ENCODE measurements around the gene TBX2. TPM values are rescaled to one million over a fixed set of nuclear protein-coding genes. Genes with fewer than 3 reads are reported as not detected.

Gene TBX2
- total and polyA plus RNA-seq, 9 of the 15 experiments (the other 6 are each of a cell fraction or from before 2014, with no cell fraction given): 0.18 TPM; not detected in 8

DNA sequence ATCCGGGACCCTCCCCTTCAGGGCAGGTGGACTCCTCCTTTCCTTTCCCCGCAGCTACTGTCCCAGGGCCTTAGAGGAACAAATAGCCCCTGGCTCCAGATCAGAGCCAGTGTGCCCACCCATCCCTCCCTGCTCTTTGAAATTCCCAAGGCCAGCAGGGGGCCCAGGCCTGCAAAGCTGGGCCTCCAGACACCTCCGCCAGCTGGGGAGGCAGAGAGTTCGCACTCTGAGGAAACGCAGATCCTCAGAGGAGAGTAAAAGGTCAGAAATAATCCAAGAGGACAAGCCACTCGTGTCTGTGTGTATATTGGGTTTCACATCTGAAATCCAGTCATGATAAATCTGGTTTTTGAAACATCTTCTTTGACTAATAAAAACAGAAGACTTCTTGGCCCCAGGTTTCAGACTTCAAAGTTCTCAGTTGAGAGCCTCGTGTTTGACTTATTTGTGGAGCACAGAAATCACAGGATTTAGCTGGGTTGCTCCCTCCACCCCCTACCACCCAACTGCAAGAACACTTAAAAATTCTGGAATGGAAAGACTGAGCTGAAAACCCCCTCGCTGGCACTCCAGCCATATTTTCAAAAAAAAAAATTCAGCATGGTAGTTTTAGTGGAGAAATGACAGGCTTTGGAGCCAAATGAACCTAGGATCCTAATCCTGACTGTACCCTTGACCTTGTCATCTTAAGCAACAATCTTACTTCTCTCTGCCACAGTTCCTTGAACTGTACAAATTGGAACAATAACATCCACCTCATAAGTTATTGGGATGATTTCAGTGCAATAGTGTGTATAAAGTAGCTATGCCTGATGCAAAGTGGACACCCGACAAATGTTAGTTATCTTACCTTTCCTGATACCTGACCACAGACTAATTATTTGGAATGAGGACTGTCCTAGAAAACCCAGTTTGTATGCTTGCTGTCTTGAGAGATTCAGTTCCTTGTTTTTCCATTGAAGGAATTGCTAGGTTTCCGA is 44.5 kb upstream of the TBX2 start:
- Histone ChIP-seq H3K9me3 (replicated peaks; ENCODE audit: control insufficient read depth, insufficient read depth, low read depth, low read length) (no peaks in the 10 kb centered on the region), H3K79me2 (ENCODE audit: control insufficient read depth, insufficient read depth, low read length) (no peaks in the 10 kb centered on the region), H3K27me3 (ENCODE audit: control insufficient read depth in 2 of 2, insufficient read depth in 2 of 2, low read length in 2 of 2) (peaks cover 12 to 51% of the 10 kb centered on the region in 2 experiments; a peak in 4 of 5 replicates), H2AFZ (ENCODE audit: low read depth, low read length) (no peak overlapping the region), H3K9ac (ENCODE audit: insufficient read depth in 1 of 2, low read depth in 2 of 2, low read length in 2 of 2) (no peak overlapping the region), H3K9me1 (ENCODE audit: control insufficient read depth, insufficient read depth, low read length) (no peaks in the 10 kb centered on the region), H3K4me2 (ENCODE audit: insufficient read depth, low read length) (no peak overlapping the region), H3K27ac (ENCODE audit: extremely low read depth, low read depth, low read length) (no peak overlapping the region), H4K20me1 (replicated peaks; ENCODE audit: control insufficient read depth, insufficient read depth, low read length) (0 out of 2 replicates have a peak, but pooled peaks cover 5% of the 10 kb centered on the region), H3K4me1 (replicated peaks in 1 of 2; ENCODE audit: control insufficient read depth in 2 of 2, insufficient read depth in 2 of 2, low read length in 2 of 2) (no peaks in the 10 kb centered on the region), H3K36me3 (ENCODE audit: control insufficient read depth, insufficient read depth, low read length) (no peaks in the 10 kb centered on the region), H3K4me3 (no peak overlapping the region)
- ATAC-seq: no peak
- intact Hi-C loops (cut with micrococcal nuclease): loop anchor here (5.0 kb wide), 1 partner anchor 353 kb away; no protein-coding TSS in a partner anchor
- BruUV-seq (replicated peaks): no TSS peak
- ChIA-PET POLR2A (interaction anchor here (0.6 to 1.2 kb wide), 3 partner anchors 11 to 467 kb away, joined by 3 read pairs; no protein-coding TSS in a partner anchor), CTCF (ENCODE audit: low intra/inter-chr PET ratio) (no interaction called here)
- WGBS (ENCODE audit: insufficient coverage, low coverage, missing lambda C conversion rate): under 1% methylated on average over 8 of the region's 10 CpGs
- FAIRE-seq: no peak
- DNase-seq (ENCODE audit: extremely low read depth in 1 of 4, low spot score in 3 of 4): no peak
- in situ Hi-C loops (cut with MboI): no loop called here
- TF ChIP-seq, protein P1, sequence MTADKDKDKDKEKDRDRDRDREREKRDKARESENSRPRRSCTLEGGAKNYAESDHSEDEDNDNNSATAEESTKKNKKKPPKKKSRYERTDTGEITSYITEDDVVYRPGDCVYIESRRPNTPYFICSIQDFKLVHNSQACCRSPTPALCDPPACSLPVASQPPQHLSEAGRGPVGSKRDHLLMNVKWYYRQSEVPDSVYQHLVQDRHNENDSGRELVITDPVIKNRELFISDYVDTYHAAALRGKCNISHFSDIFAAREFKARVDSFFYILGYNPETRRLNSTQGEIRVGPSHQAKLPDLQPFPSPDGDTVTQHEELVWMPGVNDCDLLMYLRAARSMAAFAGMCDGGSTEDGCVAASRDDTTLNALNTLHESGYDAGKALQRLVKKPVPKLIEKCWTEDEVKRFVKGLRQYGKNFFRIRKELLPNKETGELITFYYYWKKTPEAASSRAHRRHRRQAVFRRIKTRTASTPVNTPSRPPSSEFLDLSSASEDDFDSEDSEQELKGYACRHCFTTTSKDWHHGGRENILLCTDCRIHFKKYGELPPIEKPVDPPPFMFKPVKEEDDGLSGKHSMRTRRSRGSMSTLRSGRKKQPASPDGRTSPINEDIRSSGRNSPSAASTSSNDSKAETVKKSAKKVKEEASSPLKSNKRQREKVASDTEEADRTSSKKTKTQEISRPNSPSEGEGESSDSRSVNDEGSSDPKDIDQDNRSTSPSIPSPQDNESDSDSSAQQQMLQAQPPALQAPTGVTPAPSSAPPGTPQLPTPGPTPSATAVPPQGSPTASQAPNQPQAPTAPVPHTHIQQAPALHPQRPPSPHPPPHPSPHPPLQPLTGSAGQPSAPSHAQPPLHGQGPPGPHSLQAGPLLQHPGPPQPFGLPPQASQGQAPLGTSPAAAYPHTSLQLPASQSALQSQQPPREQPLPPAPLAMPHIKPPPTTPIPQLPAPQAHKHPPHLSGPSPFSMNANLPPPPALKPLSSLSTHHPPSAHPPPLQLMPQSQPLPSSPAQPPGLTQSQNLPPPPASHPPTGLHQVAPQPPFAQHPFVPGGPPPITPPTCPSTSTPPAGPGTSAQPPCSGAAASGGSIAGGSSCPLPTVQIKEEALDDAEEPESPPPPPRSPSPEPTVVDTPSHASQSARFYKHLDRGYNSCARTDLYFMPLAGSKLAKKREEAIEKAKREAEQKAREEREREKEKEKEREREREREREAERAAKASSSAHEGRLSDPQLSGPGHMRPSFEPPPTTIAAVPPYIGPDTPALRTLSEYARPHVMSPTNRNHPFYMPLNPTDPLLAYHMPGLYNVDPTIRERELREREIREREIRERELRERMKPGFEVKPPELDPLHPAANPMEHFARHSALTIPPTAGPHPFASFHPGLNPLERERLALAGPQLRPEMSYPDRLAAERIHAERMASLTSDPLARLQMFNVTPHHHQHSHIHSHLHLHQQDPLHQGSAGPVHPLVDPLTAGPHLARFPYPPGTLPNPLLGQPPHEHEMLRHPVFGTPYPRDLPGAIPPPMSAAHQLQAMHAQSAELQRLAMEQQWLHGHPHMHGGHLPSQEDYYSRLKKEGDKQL (CRISPR knock-in tag; IDR thresholded peaks at IDR 0.05; ENCODE audit: borderline replicate concordance): no peak
- no peak for TF ChIP-seq ZKSCAN1 (IDR thresholded peaks at IDR 0.05; ENCODE audit: low read depth, low read length)
- no peak for TF ChIP-seq NFATC3 (IDR thresholded peaks at IDR 0.05)
- TF ChIP-seq, protein P2, sequence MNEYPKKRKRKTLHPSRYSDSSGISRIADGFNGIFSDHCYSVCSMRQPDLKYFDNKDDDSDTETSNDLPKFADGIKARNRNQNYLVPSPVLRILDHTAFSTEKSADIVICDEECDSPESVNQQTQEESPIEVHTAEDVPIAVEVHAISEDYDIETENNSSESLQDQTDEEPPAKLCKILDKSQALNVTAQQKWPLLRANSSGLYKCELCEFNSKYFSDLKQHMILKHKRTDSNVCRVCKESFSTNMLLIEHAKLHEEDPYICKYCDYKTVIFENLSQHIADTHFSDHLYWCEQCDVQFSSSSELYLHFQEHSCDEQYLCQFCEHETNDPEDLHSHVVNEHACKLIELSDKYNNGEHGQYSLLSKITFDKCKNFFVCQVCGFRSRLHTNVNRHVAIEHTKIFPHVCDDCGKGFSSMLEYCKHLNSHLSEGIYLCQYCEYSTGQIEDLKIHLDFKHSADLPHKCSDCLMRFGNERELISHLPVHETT (CRISPR knock-in tag; conservative IDR thresholded peaks at IDR 0.05 in 1 of 2, IDR thresholded peaks at IDR 0.05 in 1 of 2): no peak
- TF ChIP-seq, protein P3, sequence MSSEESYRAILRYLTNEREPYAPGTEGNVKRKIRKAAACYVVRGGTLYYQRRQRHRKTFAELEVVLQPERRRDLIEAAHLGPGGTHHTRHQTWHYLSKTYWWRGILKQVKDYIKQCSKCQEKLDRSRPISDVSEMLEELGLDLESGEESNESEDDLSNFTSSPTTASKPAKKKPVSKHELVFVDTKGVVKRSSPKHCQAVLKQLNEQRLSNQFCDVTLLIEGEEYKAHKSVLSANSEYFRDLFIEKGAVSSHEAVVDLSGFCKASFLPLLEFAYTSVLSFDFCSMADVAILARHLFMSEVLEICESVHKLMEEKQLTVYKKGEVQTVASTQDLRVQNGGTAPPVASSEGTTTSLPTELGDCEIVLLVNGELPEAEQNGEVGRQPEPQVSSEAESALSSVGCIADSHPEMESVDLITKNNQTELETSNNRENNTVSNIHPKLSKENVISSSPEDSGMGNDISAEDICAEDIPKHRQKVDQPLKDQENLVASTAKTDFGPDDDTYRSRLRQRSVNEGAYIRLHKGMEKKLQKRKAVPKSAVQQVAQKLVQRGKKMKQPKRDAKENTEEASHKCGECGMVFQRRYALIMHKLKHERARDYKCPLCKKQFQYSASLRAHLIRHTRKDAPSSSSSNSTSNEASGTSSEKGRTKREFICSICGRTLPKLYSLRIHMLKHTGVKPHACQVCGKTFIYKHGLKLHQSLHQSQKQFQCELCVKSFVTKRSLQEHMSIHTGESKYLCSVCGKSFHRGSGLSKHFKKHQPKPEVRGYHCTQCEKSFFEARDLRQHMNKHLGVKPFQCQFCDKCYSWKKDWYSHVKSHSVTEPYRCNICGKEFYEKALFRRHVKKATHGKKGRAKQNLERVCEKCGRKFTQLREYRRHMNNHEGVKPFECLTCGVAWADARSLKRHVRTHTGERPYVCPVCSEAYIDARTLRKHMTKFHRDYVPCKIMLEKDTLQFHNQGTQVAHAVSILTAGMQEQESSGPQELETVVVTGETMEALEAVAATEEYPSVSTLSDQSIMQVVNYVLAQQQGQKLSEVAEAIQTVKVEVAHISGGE (CRISPR knock-in tag; IDR thresholded peaks at IDR 0.05): peak in 1 of 3 experiments; percentile 47; a peak in 1 of 6 replicates
